Activated CD4-positive, alpha-beta T cell treated with anti-CD3 and anti-CD28 coated beads, Interleukin-2, amount 50 U/mL, for 4 hours (primary cell): Measurements from ENCODE around the gene SDK1.

Experiments
- DNase-seq, 2 experiments: peaks; one replicate each; pipeline ENCODE4 v3.0.0-alpha.2; 2020

The SDK1 gene

DNA sequence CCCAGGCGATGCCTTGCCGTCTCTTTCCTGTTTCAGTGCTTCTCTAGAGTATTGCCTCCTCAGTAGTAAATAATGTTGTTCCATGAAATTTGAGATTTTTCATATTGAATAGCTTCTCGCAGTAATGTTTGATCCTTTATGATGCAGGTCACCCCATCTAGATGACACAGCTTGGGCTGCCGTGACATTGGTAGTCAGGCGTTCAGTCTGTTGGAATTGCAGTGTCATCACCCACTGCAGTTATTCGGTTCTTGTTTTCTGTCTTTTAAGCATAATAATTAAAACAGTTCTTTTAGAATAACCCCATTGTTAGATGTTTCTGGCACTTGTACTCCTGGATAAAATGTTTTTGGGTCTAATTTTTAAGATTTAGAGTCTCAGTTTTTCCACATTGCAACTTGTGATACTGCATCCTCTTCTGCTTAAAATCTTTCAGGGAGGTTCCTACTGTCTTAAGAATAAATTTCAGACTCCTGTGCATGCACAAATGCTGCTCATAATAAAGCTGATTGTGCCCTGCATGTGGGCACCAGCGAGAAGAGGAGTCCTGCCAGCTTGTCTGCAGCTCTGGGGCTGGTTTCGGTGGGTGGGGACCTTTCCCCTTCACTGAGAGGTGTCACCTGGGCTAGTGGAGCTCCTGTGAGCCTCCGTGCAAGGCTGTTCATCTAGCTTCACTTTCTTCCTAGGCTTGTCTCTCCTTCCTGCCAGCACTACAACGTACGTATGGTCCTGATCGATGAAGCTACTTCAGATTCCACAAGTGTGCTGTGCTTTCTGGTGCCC is 44.8 kb downstream of the SDK1 start:
- DNase-seq = no peak

DNA sequence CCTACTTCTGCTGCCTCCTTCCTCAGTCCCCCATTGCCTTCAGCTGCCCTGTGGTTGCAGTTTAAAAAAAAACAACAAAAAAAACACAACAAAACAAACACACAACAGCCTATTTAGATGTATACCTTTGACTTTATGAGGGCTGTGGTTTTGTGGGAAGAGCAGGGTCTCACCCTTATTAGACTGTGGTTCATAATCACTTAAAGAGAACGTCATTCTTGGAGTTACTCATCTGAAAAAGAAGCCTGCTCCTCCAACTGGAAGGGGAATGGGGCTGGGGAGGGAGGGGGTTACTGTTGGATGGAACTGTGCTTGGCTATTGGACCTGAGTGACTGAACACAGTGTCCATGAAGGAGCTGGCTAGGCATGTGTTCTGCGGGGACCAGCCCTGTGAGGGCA is 48.1 kb downstream of the SDK1 start:
- DNase-seq = no peak

DNA sequence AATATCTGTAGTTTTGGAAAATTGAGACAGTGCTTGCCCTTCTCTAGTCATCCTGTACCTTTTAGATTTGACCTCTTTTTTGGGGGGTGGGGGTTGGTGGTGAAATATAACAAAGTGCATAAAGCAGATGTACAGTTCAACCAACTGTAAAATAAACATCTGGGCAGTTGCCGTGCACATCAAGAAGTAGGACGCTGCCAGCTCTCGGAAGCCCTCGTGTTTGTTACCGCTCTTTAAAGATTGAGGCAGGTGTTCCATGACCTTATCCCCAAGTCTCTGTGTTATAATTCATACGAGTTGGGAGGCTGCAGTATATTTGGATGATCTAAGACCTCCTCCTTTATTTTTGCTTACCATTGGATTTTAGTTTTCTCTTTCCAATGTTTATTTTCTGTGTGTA is 55.1 kb downstream of the SDK1 start:
- DNase-seq = no peak

DNA sequence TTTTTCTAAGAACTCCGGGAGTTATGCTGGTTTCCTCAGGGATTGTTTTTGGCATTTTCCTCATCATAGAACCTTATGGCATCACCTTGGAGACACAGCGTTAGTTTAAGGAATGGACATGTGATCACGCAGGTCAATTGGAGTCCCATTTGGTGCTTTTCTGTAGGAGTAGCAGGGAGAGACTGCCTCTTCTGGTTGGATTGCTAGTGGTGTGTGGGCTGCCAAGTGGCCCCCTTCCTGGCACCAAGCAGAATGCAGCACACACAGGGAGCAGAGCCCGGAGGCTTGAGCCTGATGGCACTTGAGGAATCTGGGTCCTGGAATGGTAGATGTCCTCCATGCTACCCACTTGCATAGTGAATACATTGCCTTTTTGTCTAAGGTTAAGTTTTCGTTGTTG is 57.9 kb downstream of the SDK1 start:
- DNase-seq = no peak

DNA sequence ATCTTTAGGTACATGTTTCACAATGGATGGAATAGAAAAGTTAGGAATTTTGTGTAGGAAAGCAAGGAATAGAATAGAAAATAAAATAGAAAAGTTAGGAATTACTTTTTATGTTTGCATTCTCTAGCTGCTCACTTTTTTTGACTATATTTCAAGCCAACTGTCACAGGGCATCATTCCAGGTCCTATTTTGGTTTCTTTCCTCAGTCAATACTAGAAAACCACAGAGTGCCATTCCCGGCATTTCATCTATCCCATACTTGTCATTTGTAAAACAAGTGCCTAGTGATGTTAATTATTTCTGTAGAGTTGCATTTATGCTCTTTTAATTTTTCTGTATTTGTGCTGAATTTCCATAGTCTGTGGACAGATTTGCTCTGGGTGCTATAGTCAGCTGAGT is 66.2 kb downstream of the SDK1 start:
- DNase-seq = no peak

DNA sequence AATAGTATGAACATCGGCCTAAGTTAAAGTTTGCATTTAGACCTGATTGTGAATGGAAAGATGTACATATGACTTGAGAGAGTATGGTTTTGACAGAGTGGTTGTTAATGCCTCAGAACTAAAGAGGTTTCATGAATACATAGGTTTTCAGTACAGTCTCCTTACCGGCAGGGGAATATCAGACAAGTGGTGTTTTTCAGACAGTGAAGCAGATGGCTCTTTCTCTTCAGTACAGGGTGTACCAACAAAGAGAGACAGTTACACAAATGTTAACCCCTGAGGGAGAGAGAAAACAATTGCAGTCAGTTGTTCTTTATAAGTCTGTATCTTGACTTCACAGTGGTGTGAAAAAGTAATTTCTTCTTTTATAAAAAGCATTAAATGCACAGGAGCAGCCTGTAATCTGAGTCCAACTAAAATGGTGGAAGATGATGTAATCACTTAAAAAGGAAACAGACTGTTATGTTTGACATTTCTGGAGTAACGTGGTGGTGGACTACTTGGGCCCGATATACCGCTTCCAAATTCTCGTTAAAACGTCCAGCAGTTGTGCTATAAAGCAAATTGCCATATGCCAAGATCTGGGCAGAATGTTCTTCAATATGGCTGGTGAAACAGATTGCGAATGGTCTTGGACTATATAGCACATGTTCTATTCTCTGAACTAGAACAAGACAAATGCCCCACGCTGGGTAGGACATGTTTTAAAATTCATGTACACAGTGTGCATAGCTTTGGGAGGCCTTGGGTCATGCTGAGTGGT is 69.2 kb downstream of the SDK1 start:
- DNase-seq = no peak

DNA sequence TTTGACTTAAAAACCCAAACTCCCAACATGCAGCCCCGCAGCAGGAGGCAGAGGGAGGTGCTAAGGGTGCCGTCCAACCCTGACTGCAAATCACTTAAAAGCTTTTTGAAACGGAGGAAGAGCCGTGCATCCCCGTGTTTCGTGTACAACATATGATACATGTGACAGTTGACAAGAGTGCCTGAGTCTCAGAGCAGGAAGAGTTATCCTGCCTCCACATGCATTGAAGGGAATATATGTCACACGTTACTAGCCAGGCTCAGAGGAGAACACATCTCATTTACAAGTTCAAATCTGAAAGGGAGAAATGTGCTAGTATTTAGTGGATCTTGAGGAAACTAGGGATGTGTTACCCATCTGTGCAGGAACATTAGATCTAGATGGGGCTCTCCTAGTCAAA is 69.9 kb downstream of the SDK1 start:
- DNase-seq = no peak

DNA sequence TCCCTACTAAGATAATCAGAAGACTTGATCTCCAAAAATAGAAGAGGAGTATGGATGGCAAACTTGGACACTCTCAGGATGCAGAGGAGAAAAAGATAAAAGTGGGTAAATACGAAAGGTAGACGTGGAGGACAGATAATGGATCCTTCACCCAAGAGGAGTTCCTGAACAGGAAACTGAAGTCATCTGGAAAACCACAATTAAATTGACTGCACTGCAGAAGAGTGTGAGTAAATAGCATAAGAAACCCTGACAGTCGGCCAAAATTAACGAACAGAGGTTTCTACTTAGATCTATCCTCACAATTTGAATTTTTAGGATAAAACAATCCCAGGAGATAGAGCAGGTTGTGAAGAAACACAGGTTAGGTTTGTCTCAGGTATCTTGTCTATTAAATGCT is 70.5 kb downstream of the SDK1 start:
- DNase-seq = no peak

DNA sequence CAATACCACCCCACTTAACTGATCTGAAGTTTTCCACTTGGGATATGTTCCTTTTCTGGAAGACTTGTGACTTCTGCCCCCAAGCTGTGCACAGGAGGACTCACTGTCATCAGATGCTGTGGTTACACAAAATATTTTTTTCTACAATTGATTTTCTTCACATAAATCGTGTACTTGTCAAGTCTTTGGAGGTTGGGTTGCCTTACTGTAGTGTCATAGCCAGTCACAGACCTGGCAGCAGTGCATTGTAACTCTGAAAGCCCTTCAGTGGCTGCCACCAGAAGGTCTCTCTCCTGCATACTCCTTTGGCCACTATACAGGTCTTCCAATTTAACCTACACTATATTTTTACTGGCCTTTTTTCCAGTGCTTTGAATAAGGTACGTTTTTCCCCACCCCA is 73.2 kb downstream of the SDK1 start:
- no peak for DNase-seq

DNA sequence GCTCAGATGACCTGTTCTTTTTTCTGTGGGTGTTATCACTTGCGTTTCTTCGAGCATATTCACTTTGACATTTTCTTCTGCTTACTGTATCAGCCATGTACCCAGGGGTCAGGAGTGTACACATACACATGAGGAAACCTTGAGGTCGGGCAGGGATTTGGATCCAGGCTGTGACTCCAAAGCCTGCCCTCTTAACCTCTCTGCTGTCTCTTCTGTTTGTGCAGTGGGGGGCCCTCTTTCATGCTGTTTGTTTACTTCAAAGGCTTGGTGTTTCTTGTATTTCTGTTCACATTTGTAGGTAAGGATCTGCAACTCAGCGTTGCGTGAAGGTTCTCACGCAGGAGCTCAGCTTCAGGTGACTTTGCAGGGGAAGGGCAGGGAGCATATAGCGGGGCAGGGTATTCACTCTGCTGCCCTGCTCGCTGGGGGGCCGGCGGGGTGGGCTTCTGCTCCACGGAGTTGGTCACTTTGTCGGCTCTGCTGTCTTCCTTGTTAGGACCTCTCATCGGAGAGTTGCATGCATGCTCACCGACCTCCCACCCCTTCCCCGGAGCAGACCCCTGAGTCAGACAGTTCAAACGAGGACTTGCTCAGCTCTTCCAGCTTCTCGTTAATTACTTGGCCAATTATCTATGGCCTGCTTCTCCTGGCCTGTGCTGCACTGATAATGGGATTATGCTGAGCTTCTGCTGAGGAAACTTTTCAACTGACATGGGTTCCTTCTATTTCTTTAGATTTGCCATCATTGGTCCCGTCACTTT is 77.5 kb downstream of the SDK1 start:
- DNase-seq = no peak

DNA sequence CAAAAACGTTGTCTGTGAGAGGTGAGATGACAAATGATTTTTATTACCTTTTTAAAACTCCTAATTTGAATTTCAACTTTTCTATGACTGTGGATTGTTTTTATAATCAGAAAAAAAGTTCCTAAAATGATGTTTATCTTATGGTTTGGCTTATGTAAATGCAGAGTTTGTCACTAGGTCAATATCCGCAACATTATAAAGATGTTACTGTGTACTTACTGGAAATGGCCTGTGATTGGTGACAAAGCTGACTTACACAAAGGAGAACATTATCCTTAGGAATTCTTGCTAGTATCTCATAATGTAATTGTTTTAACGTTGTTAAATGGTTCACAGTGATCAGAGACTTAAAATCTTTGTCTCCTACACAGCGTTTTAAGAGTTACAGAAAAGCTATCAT is 79.0 kb downstream of the SDK1 start:
- no peak for DNase-seq

DNA sequence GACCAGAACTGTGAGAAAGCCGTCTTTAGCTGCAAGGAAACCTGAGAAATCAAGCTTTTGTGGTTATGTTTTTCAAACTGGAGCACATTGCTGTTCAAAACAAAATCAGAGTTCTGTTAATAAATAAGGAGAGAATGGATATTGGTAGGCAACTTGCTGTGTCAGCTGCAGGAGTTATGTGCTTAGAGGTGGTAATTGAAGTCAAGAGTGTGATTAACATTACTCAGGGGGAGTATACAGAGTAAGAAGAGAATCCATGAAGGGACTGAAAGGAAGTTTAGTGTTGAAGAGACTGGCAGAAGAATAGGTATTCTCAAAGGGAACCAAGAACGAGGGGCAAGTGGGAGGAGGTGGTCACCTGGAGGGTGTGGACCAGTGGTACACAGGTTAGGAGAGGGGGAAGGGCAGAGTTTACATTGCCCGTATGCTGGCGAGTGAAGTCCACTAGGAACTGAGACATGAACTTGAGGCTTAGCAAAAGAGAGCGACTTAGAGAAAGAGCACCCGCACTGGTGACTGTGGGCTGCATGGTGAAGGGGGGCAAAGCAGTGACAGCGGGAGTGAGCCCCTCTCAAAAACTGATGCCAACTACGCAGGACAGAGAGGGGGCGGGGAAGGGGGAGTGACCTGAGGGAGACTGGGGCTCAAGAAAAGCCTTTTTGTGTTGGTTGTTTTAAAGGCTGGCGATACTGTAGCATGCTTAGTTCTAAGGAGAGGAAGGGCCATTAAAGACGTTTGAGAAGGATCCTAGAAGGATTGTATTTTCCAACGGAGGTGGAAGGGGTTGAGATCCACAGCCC is 80.0 kb downstream of the SDK1 start:
- no peak for DNase-seq

DNA sequence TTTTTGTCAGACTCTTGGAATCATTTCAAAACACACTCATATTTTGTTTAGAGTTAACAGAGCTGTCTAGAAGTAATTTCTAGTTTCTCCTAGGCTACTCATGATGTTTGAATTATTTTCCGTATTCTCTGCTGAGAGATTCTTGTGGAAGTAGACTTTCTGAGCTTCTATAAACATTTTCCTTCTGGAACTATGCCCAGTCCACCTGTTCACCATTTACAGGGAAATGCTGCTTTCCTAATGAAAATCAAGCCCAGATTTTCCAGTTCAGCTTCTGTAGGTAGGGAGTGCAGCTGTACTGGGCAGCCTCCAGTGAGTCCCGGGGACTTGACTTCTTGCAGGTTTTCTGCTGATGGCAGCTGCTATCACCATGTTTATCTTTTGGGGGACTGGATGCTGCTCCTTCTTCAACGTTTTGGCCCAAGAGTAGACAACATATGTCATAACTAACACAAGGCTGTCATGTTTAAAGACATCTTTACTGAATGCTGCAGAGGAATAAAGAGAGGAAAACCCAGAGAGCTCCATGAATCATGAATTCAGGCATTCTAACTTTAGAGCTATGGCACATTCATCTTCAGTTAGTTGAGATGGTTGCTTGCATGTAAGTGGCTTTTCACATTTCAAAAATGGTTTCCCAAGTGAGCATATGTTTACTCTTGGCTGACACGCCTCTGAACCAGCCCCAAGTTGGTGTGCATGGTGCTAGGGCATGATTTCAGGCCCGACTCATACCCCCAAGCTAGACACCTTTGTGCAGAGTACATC is 85.6 kb downstream of the SDK1 start:
- DNase-seq = no peak

DNA sequence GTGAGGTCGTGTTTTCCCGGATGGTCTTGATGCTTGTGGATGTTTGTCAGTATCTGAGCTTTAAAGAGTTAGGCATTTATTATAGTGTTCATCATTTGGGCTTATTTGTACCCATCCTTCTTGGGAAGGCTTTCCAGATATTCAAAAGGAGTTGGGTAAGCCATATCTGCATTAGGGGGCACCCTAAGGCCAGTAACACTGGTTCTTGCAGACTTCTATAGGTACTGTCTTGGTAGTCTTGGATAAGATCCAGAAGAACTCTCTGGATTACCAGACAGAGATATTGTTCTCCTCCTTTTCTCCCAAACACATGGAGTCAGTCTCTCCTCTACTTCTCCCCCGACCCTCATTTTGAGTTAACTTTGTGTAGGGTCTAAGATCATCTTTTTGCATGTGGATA is 92.8 kb downstream of the SDK1 start:
- no peak for DNase-seq

DNA sequence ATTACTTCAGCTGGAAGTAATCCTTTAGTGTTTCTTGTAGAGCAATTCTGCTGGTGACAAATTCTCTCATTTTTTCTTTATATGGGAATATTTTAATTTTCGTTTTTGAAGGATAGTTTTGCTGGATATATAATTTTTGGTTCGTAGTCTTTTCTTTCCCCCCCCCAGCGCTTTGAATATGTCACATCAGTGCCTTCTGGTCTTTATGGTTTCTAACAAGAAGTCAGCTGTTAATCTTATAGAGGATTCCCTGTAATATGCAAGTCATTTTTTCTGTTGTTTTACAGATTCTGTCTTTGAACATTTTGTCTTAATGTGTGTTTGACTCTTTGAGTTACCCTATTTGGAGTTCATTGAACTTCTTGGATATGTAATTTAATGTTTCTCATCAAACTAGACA is 96.3 kb downstream of the SDK1 start:
- no peak for DNase-seq

DNA sequence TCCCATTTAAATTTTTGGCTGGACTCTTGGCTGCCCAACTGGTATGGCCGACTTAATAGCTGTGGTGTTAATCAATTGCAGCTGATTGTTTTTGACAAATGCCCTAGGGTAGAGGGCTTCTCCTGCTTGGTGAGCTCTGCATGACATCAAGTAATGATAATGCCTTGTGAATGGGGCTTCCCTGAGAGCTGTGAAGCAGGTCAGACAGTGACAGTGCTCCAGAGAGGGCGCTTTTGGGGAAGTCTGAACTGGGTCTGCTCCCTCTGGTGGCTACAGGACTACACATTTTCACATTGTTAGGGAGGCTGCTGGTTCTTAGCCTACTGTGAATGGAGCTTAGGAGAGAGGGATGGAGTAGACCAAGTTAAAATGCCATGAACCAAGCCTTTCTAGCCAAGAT is 98.8 kb downstream of the SDK1 start:
- DNase-seq = no peak

DNA sequence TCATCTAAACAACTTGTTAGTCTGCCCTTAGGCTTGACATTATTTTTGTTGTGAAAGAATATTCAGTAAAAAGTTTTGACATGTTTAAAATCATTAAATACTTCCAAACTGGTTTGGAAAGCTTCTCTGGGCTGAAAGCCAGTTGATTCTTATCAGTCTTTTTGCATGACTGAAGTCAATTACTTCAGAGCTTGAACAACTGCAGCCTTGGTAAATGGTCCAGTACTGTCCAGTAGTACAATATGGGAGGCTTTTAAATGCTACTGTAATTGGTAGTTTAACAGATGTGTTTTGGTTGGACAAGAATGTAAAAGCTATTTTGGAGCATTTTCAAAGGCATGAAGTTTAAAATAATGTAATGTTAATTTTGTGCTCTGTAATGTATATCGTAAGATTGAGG is 103.4 kb downstream of the SDK1 start:
- DNase-seq = no peak

DNA sequence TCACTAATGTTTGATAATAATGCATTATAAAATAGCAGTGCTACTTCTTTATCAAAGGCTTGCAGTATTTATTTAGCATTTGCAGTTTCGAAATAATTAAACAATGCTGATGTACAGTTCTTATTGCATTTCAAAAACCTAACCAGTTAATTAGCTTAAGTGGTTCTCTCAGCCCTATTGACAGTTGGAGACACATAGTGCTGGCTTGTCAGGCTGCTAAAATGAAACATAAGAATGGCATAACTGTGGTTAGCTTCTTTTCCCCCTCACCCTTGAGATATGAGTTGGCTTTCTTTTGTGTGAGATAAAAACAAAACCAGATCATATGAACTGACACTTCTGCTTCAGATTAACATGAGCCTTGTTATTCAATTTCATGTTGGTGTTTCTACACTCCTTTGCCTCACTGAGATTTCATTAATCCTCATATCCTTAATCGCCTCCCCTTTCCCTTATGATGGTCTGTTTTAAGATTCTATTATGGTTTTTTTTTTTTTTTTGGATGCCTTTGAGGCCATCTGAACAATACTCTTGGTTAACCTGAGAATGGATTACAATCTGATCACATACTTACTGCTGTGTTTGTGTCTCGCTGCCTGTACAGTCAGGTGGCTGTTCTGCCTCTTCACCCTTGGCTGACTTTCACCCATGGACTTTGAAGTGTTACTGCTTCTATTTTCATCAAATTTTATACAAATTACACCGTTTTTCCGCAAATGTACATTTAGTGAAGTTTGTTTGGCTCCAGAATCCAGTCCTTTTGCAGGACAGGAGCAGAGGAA is 108.0 kb downstream of the SDK1 start:
- no peak for DNase-seq

DNA sequence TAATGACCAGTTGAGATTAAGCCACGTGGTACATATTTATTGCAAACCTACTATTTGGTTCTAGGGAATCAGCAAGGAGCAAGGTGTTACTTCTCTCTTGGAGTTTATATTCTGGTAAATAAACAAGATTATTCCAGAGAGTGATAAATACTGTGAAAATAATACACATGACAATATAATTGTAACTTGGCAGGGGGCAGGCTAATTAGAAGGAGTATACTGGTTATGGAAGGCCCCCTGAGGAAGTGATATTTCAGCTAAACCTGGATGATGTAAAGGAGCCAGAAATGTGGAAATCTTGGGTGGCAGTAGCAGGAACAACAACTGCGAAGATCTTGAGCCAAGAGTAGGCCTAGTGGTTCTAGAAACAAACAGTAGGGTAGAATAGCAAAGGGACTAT is 111.8 kb downstream of the SDK1 start:
- DNase-seq = no peak

DNA sequence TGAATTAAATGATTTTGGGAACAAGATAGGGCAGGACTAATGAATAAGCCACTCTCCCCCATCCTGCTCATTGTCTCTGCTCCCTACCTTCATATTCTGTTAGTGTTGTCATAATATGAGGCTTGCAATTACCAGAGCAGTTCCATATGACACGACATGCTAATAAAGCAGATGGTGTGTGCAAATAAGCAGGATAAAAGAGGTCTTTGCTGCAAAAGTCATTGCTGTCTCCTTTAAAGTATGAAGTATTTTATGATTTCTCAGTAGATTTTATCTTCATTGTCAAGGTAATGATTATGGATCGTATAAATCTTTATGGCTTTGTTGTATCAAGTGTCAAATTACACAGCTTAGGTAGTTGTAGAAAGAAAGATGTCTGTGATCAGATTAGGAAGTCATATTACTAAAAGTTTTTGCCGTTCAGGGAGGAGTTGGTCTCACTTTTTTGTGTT is 114.8 kb downstream of the SDK1 start:
- no peak for DNase-seq

DNA sequence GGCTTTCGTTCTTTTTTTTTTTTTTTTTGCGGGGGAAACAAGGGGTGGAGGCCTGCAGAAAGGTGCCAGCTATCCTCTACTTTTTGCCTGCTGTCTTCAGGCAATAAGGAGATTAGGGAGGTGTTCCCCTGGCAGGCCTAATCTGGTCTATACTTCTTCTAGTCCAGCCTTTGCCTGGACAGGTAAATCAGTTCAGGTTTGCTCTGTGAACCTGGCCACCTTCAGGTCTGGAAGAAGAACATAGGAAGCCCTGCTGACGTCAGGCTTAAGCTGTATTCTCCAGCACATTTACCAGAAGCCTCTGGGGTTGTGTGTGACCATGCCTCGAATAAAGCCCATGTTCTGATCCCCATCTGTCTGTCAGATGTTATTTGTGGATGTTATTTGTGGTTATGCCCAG is 115.4 kb downstream of the SDK1 start:
- no peak for DNase-seq
